Fibroblast of lung (primary cell): Measurements from ENCODE around the gene STK32B.

ENCODE experiments used
- EZH2 ChIP-seq: IDR thresholded peaks from 2 replicates; pipeline ENCODE4 v1.5.1; 2012; ENCODE audit warnings: low read length, control low read depth, mild to moderate bottlenecking; ENCODE audit errors: missing control alignments
- TF ChIP-seq, protein P1 (sequence below), 2 donors: IDR thresholded peaks in 1 of 2; conservative IDR thresholded peaks in 1 of 2; 1 replicate in 1 of 2; 2 replicates in 1 of 2; pipeline ENCODE4 v1.5.1; 2011 to 2012; ENCODE audit warnings: low read length in 2 of 2, control low read depth in 1 of 2, inconsistent platforms in 1 of 2, low read depth in 1 of 2, mild to moderate bottlenecking in 1 of 2

DNA sequence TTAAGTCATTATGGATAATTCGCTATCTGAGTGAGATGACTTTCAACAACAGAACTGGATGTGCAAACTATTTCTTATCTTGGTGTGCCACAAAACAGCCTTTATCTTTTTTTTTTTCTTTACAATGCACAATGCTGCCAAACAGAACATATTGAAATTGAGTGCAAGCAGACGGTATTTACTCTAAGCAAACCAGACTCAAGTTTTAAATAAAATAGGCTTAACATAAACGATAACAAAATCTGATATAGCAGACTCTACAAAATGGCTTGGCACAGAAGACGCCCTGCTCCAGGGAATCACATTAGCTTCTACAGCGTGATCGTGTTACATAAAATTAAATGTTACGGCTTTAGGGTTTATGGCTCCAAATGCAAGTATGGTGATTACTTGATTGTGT lies 9.6 kb upstream of the STK32B start:
- TF ChIP-seq, protein P1, sequence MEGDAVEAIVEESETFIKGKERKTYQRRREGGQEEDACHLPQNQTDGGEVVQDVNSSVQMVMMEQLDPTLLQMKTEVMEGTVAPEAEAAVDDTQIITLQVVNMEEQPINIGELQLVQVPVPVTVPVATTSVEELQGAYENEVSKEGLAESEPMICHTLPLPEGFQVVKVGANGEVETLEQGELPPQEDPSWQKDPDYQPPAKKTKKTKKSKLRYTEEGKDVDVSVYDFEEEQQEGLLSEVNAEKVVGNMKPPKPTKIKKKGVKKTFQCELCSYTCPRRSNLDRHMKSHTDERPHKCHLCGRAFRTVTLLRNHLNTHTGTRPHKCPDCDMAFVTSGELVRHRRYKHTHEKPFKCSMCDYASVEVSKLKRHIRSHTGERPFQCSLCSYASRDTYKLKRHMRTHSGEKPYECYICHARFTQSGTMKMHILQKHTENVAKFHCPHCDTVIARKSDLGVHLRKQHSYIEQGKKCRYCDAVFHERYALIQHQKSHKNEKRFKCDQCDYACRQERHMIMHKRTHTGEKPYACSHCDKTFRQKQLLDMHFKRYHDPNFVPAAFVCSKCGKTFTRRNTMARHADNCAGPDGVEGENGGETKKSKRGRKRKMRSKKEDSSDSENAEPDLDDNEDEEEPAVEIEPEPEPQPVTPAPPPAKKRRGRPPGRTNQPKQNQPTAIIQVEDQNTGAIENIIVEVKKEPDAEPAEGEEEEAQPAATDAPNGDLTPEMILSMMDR (conservative IDR thresholded peaks at IDR 0.05 in 1 of 2, IDR thresholded peaks at IDR 0.05 in 1 of 2; ENCODE audit: low read depth in 1 of 2, low read length in 2 of 2), result no peak
- TF ChIP-seq EZH2, result no peak
